Non-pigmented ciliary epithelial cell (primary cell): ENCODE results near the gene ATXN2.
A peak's percentile ranks its signal among the peaks of the same experiment; 100 is the strongest.
"Not testable (repeated sequence)": the region's sequence is repeated elsewhere in the genome, so short reads cannot be mapped to it uniquely, and the experiment has no call there.

Experiments
- DNase-seq: peaks from one replicate; pipeline ENCODE4 v3.0.0-alpha.2; 2010; ENCODE audit warnings: low read depth

ATXN2 gene

GRCh38 chr12:111574797-111575443, 24.2 kb downstream of the ATXN2 start:
- no peak for DNase-seq

- no peak for DNase-seq
These were observed 25.6 kb downstream of the ATXN2 start for GRCh38 chr12:111573476-111573875.

- DNase-seq = peak; percentile 76
These were observed 28.8 kb downstream of the ATXN2 start for GRCh38 chr12:111570084-111570961.

GRCh38 chr12:111569363-111570083, 29.6 kb downstream of the ATXN2 start:
- no peak for DNase-seq

- DNase-seq = not testable (repeated sequence)
These were observed 38.3 kb downstream of the ATXN2 start for GRCh38 chr12:111560844-111561243.

GRCh38 chr12:111558107-111558376, 41.1 kb downstream of the ATXN2 start:
- DNase-seq = no peak

GRCh38 chr12:111557271-111558106, 41.6 kb downstream of the ATXN2 start:
- peak; percentile 24 for DNase-seq

- DNase-seq = no peak
These were observed 42.4 kb downstream of the ATXN2 start for GRCh38 chr12:111556676-111557075.

- not testable (repeated sequence) for DNase-seq
These were observed 43.8 kb downstream of the ATXN2 start for GRCh38 chr12:111555313-111555712.

- DNase-seq = no peak
These were observed 52.2 kb downstream of the ATXN2 start for GRCh38 chr12:111546758-111547383.

GRCh38 chr12:111546171-111546570, 52.9 kb downstream of the ATXN2 start:
- no peak for DNase-seq

GRCh38 chr12:111544032-111544431, 55.1 kb downstream of the ATXN2 start:
- no peak for DNase-seq

GRCh38 chr12:111532751-111533150, 66.4 kb downstream of the ATXN2 start:
- no peak for DNase-seq

- DNase-seq = peak; percentile 10
These were observed 69.4 kb downstream of the ATXN2 start for GRCh38 chr12:111529424-111530368.

GRCh38 chr12:111523587-111524167, 75.4 kb downstream of the ATXN2 start:
- no peak for DNase-seq

- no peak for DNase-seq
These were observed 77.3 kb downstream of the ATXN2 start for GRCh38 chr12:111521801-111522200.

GRCh38 chr12:111519937-111520336, 79.2 kb downstream of the ATXN2 start:
- DNase-seq = no peak

- DNase-seq = no peak
These were observed 80.0 kb downstream of the ATXN2 start for GRCh38 chr12:111519083-111519482.

- DNase-seq = not testable (repeated sequence)
These were observed 91.4 kb downstream of the ATXN2 start for GRCh38 chr12:111507719-111508118.

GRCh38 chr12:111507258-111507657, 91.9 kb downstream of the ATXN2 start:
- DNase-seq = not testable (repeated sequence)
